Fibroblast of skin of left biceps (primary cell): ENCODE measurements around the gene DSP.

ENCODE experiments used
- DNase-seq, 2 experiments: peaks; one replicate each; pipeline ENCODE4 v3.0.0-alpha.2; 2013; ENCODE audit warnings: low read depth in 2 of 2

The DSP gene

GRCh38 chr6:7538484-7538883 is 3.0 kb upstream of the DSP start:
- DNase-seq: no peak

GRCh38 chr6:7540595-7540994 is 876 bp upstream of the DSP start:
- DNase-seq: no peak

GRCh38 chr6:7542065-7542873 is 798 bp downstream of the DSP start:
- no peak for DNase-seq

- no peak for DNase-seq
Observed at GRCh38 chr6:7542874-7543624, 1.6 kb downstream of the DSP start.

GRCh38 chr6:7543789-7544424 is 2.4 kb downstream of the DSP start:
- DNase-seq: no peak

GRCh38 chr6:7544597-7544996 is 3.1 kb downstream of the DSP start:
- no peak for DNase-seq

GRCh38 chr6:7545316-7546019 is 4.0 kb downstream of the DSP start:
- DNase-seq: no peak

- no peak for DNase-seq
Observed at GRCh38 chr6:7546020-7546369, 4.5 kb downstream of the DSP start.

- no peak for DNase-seq
Observed at GRCh38 chr6:7546383-7546782, 4.9 kb downstream of the DSP start.

GRCh38 chr6:7546896-7547295 is 5.4 kb downstream of the DSP start:
- no peak for DNase-seq

GRCh38 chr6:7547315-7547714 is 5.8 kb downstream of the DSP start:
- DNase-seq: no peak

- no peak for DNase-seq
Observed at GRCh38 chr6:7550433-7550801, 8.9 kb downstream of the DSP start.

GRCh38 chr6:7554533-7555275 is 13.2 kb downstream of the DSP start:
- no peak for DNase-seq

GRCh38 chr6:7555671-7556070 is 14.2 kb downstream of the DSP start:
- DNase-seq: no peak

GRCh38 chr6:7556394-7557106 is 15.1 kb downstream of the DSP start:
- no peak for DNase-seq

- DNase-seq: no peak
Observed at GRCh38 chr6:7557652-7558051, 16.2 kb downstream of the DSP start.

GRCh38 chr6:7558781-7559180 is 17.3 kb downstream of the DSP start:
- DNase-seq: no peak

GRCh38 chr6:7559196-7559595 is 17.7 kb downstream of the DSP start:
- no peak for DNase-seq

- no peak for DNase-seq
Observed at GRCh38 chr6:7559651-7560385, 18.3 kb downstream of the DSP start.
